Neural cell (in vitro differentiated cells): ENCODE data around the gene ATG7.

ENCODE experiments used
- EP300 ChIP-seq: fragments of 450-650 bp; conservative IDR thresholded peaks from 2 replicates; pipeline ENCODE4 v1.6.1; 2014; ENCODE audit warnings: antibody characterized with exemption, mild to moderate bottlenecking, moderate library complexity; ENCODE audit not compliant: poor library complexity, severe bottlenecking
- EZH2 ChIP-seq: fragments of 200-600, 300-800 bp; shearing (Covaris generic), sonication (generic); IDR thresholded peaks from 2 replicates; pipeline ENCODE4 v1.6.1; 2014; ENCODE audit warnings: antibody characterized with exemption, low read length, borderline replicate concordance, mild to moderate bottlenecking; ENCODE audit not compliant: insufficient read depth, poor library complexity, severe bottlenecking
- MXI1 ChIP-seq: fragments of 450-650 bp; conservative IDR thresholded peaks from 2 replicates; pipeline ENCODE4 v1.6.1; 2014; ENCODE audit warnings: antibody characterized with exemption, mild to moderate bottlenecking; ENCODE audit not compliant: poor library complexity, severe bottlenecking
- POLR2AphosphoS5 ChIP-seq: IDR thresholded peaks from 2 replicates; pipeline ENCODE4 v1.6.1; 2012
- REST ChIP-seq: IDR thresholded peaks from 2 replicates; pipeline ENCODE4 v1.6.1; 2012; ENCODE audit warnings: borderline replicate concordance
- SMC3 ChIP-seq: fragments of 450-650 bp; conservative IDR thresholded peaks from 2 replicates; pipeline ENCODE4 v1.6.1; 2014; ENCODE audit warnings: antibody characterized with exemption, mild to moderate bottlenecking, moderate library complexity; ENCODE audit not compliant: poor library complexity
- TAF1 ChIP-seq: IDR thresholded peaks from 2 replicates; pipeline ENCODE4 v1.6.1; 2012; ENCODE audit warnings: low read depth
- TF ChIP-seq, protein P1 (sequence below): fragments of 450-650 bp; IDR thresholded peaks from 2 replicates; pipeline ENCODE4 v1.5.1; 2014; ENCODE audit warnings: antibody characterized with exemption, mild to moderate bottlenecking, moderate library complexity; ENCODE audit not compliant: poor library complexity, severe bottlenecking

- TF ChIP-seq, protein P1, sequence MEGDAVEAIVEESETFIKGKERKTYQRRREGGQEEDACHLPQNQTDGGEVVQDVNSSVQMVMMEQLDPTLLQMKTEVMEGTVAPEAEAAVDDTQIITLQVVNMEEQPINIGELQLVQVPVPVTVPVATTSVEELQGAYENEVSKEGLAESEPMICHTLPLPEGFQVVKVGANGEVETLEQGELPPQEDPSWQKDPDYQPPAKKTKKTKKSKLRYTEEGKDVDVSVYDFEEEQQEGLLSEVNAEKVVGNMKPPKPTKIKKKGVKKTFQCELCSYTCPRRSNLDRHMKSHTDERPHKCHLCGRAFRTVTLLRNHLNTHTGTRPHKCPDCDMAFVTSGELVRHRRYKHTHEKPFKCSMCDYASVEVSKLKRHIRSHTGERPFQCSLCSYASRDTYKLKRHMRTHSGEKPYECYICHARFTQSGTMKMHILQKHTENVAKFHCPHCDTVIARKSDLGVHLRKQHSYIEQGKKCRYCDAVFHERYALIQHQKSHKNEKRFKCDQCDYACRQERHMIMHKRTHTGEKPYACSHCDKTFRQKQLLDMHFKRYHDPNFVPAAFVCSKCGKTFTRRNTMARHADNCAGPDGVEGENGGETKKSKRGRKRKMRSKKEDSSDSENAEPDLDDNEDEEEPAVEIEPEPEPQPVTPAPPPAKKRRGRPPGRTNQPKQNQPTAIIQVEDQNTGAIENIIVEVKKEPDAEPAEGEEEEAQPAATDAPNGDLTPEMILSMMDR, result no peak
- TF ChIP-seq EZH2 (no peak), POLR2AphosphoS5 (no peak), EP300 (no peak), TAF1 (no peak), SMC3 (no peak), MXI1 (no peak), REST (no peak)
Measured at GRCh38 chr3:11499144-11499543, 226.9 kb downstream of the ATG7 start.
